ENCODE measurements around the gene LPO. TPM values are rescaled to one million over a fixed set of nuclear protein-coding genes. Genes with fewer than 3 reads are reported as not detected.

Gene LPO
- total and polyA plus RNA-seq, 2 donors (not counting 1 experiment from before 2014, with no cell fraction given), result not detected

GRCh38 chr17:58196610-58197009 is 41.8 kb upstream of the LPO start:
- H2AFZ ChIP-seq (ENCODE audit: low read length), result no peak overlapping the region
- DNase-seq (ENCODE audit: low read depth in 2 of 2), result no peak
- no peaks in the 10 kb centered on the region for H3K36me3 ChIP-seq (ENCODE audit: control insufficient read depth, insufficient read depth, low read length)
- no peaks in the 10 kb centered on the region for H3K27me3 ChIP-seq (ENCODE audit: control insufficient read depth, insufficient read depth, low read length)
- no peak for TF ChIP-seq EZH2 (IDR thresholded peaks at IDR 0.05; ENCODE audit: low read length, missing control alignments)
- TF ChIP-seq, protein P1, sequence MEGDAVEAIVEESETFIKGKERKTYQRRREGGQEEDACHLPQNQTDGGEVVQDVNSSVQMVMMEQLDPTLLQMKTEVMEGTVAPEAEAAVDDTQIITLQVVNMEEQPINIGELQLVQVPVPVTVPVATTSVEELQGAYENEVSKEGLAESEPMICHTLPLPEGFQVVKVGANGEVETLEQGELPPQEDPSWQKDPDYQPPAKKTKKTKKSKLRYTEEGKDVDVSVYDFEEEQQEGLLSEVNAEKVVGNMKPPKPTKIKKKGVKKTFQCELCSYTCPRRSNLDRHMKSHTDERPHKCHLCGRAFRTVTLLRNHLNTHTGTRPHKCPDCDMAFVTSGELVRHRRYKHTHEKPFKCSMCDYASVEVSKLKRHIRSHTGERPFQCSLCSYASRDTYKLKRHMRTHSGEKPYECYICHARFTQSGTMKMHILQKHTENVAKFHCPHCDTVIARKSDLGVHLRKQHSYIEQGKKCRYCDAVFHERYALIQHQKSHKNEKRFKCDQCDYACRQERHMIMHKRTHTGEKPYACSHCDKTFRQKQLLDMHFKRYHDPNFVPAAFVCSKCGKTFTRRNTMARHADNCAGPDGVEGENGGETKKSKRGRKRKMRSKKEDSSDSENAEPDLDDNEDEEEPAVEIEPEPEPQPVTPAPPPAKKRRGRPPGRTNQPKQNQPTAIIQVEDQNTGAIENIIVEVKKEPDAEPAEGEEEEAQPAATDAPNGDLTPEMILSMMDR (conservative IDR thresholded peaks at IDR 0.05 in 1 of 2, IDR thresholded peaks at IDR 0.05 in 1 of 2; ENCODE audit: low read depth in 1 of 2, low read length in 2 of 2), result no peak
- H3K27ac ChIP-seq (ENCODE audit: insufficient read depth, low read length), result no peak overlapping the region
- no peak overlapping the region for H3K4me3 ChIP-seq (replicated peaks in 1 of 4; ENCODE audit: control extremely low read depth in 1 of 4, insufficient read depth in 1 of 4, low read depth in 3 of 4, low read length in 4 of 4)
- H3K79me2 ChIP-seq (ENCODE audit: control insufficient read depth, insufficient read depth, low read length), result no peaks in the 10 kb centered on the region
- H3K9me3 ChIP-seq (ENCODE audit: control insufficient read depth, insufficient read depth, low read depth, low read length), result no peaks in the 10 kb centered on the region
- no peaks in the 10 kb centered on the region for H3K4me1 ChIP-seq (ENCODE audit: control insufficient read depth, extremely low read depth, insufficient read depth, low read length)
- H4K20me1 ChIP-seq (ENCODE audit: control insufficient read depth, extremely low read depth, insufficient read depth, low read length), result no peaks in the 10 kb centered on the region
- H3K4me2 ChIP-seq (ENCODE audit: extremely low read depth, insufficient read depth, low read length), result no peak overlapping the region
- H3K9ac ChIP-seq (ENCODE audit: insufficient read depth, low read length), result no peak overlapping the region

- TF ChIP-seq, protein P1 (conservative IDR thresholded peaks at IDR 0.05 in 1 of 2, IDR thresholded peaks at IDR 0.05 in 1 of 2; ENCODE audit: low read depth in 1 of 2, low read length in 2 of 2), result peak; percentile 26 to 56
- no peak for TF ChIP-seq EZH2 (IDR thresholded peaks at IDR 0.05; ENCODE audit: low read length, missing control alignments)
- no peaks in the 10 kb centered on the region for H3K36me3 ChIP-seq (ENCODE audit: control insufficient read depth, insufficient read depth, low read length)
Observed at GRCh38 chr17:58200024-58200633, 38.3 kb upstream of the LPO start.

DNA sequence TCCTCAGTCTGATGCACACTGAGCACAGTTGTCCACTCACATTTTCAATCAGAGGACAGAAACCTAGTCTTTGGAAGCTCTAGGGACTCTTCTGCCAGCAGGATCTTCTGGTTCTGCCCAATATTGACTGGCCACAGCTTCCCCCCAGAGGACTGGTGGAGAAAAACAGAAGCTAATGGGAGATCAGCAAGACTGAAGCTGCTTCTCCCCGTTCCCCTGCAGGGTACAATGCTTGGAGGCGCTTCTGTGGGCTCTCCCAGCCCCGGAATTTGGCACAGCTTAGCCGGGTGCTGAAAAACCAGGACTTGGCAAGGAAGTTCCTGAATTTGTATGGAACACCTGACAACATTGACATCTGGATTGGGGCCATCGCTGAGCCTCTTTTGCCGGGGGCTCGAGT is 35.5 kb upstream of the LPO start:
- Histone ChIP-seq H3K4me2 (ENCODE audit: extremely low read depth, insufficient read depth, low read length) (no peak overlapping the region), H3K36me3 (ENCODE audit: control insufficient read depth, insufficient read depth, low read length) (peaks cover 3% of the 10 kb centered on the region), H3K79me2 (ENCODE audit: control insufficient read depth, insufficient read depth, low read length) (no peaks in the 10 kb centered on the region), H3K27me3 (ENCODE audit: control insufficient read depth, insufficient read depth, low read length) (no peaks in the 10 kb centered on the region), H3K27ac (ENCODE audit: insufficient read depth, low read length) (no peak overlapping the region), H2AFZ (ENCODE audit: low read length) (no peak overlapping the region), H3K9me3 (ENCODE audit: control insufficient read depth, insufficient read depth, low read depth, low read length) (no peaks in the 10 kb centered on the region), H3K4me1 (ENCODE audit: control insufficient read depth, extremely low read depth, insufficient read depth, low read length) (no peaks in the 10 kb centered on the region), H4K20me1 (ENCODE audit: control insufficient read depth, extremely low read depth, insufficient read depth, low read length) (no peaks in the 10 kb centered on the region), H3K4me3 (replicated peaks in 1 of 4; ENCODE audit: control extremely low read depth in 1 of 4, insufficient read depth in 1 of 4, low read depth in 3 of 4, low read length in 4 of 4) (no peak overlapping the region), H3K9ac (ENCODE audit: insufficient read depth, low read length) (no peak overlapping the region)
- DNase-seq (ENCODE audit: low read depth in 2 of 2), result no peak
- TF ChIP-seq EZH2 (IDR thresholded peaks at IDR 0.05; ENCODE audit: low read length, missing control alignments), result no peak

More at GRCh38 chr17:58200024-58200633, 38.3 kb upstream of the LPO start:
- H3K27ac ChIP-seq (ENCODE audit: insufficient read depth, low read length), result no peak overlapping the region
- no peak overlapping the region for H3K4me2 ChIP-seq (ENCODE audit: extremely low read depth, insufficient read depth, low read length)
- no peaks in the 10 kb centered on the region for H3K4me1 ChIP-seq (ENCODE audit: control insufficient read depth, extremely low read depth, insufficient read depth, low read length)
- H3K9ac ChIP-seq (ENCODE audit: insufficient read depth, low read length), result no peak overlapping the region
- no peaks in the 10 kb centered on the region for H4K20me1 ChIP-seq (ENCODE audit: control insufficient read depth, extremely low read depth, insufficient read depth, low read length)
- no peaks in the 10 kb centered on the region for H3K9me3 ChIP-seq (ENCODE audit: control insufficient read depth, insufficient read depth, low read depth, low read length)
- H3K27me3 ChIP-seq (ENCODE audit: control insufficient read depth, insufficient read depth, low read length), result no peaks in the 10 kb centered on the region
- DNase-seq (ENCODE audit: low read depth in 2 of 2), result peak; percentile 20 to 28
- H3K79me2 ChIP-seq (ENCODE audit: control insufficient read depth, insufficient read depth, low read length), result no peaks in the 10 kb centered on the region
- no peak overlapping the region for H2AFZ ChIP-seq (ENCODE audit: low read length)
- no peak overlapping the region for H3K4me3 ChIP-seq (replicated peaks in 1 of 4; ENCODE audit: control extremely low read depth in 1 of 4, insufficient read depth in 1 of 4, low read depth in 3 of 4, low read length in 4 of 4)
